Ishikawa (cell line): ENCODE results near the gene PLXNB1.

ENCODE experiments used
- CEBPB ChIP-seq: IDR thresholded peaks from 2 replicates; pipeline ENCODE4 v1.6.1; 2012
- CREB1 ChIP-seq: IDR thresholded peaks from 2 replicates; pipeline ENCODE4 v1.6.1; 2012; ENCODE audit warnings: low read depth
- EP300 ChIP-seq: IDR thresholded peaks from 2 replicates; pipeline ENCODE4 v1.6.1; 2012; ENCODE audit warnings: borderline replicate concordance
- FOXM1 ChIP-seq: IDR thresholded peaks from 2 replicates; pipeline ENCODE4 v1.6.1; 2012; ENCODE audit warnings: low read depth, borderline replicate concordance
- MAX ChIP-seq: IDR thresholded peaks from 2 replicates; pipeline ENCODE4 v1.6.1; 2012
- NFIC ChIP-seq: IDR thresholded peaks from 2 replicates; pipeline ENCODE4 v1.6.1; 2012
- RAD21 ChIP-seq: IDR thresholded peaks from 2 replicates; pipeline ENCODE4 v1.6.1; 2012; ENCODE audit warnings: low read depth
- REST ChIP-seq: IDR thresholded peaks from 2 replicates; pipeline ENCODE4 v1.6.1; 2012; ENCODE audit warnings: low read depth, mild to moderate bottlenecking
- TAF1 ChIP-seq: IDR thresholded peaks from 2 replicates; pipeline ENCODE4 v1.6.1; 2012; ENCODE audit warnings: low read depth, mild to moderate bottlenecking
- TCF12 ChIP-seq: IDR thresholded peaks from 2 replicates; pipeline ENCODE4 v1.6.1; 2012; ENCODE audit warnings: low read depth
- USF1 ChIP-seq: IDR thresholded peaks from 2 replicates; pipeline ENCODE4 v1.6.1; 2012
- YY1 ChIP-seq: IDR thresholded peaks from 2 replicates; pipeline ENCODE4 v1.6.1; 2012; ENCODE audit warnings: low read depth
- ZBTB7A ChIP-seq: IDR thresholded peaks from 2 replicates; pipeline ENCODE4 v1.6.1; 2012; ENCODE audit warnings: low read depth

GRCh38 chr3:48463703-48464102 lies 33.8 kb upstream of the PLXNB1 start:
- TF ChIP-seq NFIC, result no peak
- no peak for TF ChIP-seq TCF12
- no peak for TF ChIP-seq REST
- TF ChIP-seq MAX, result no peak
- TF ChIP-seq RAD21, result no peak
- TF ChIP-seq EP300, result no peak
- TF ChIP-seq TAF1, result no peak
- no peak for TF ChIP-seq CEBPB
- no peak for TF ChIP-seq YY1
- no peak for TF ChIP-seq USF1
- no peak for TF ChIP-seq FOXM1
- no peak for TF ChIP-seq ZBTB7A
- no peak for TF ChIP-seq CREB1
